Osteocyte (in vitro differentiated cells): Measurements from ENCODE around the gene KCNK18. TPM values are rescaled to one million over a fixed set of nuclear protein-coding genes. Genes with fewer than 3 reads are reported as not detected.

ENCODE experiments used
- DNase-seq: peaks from one replicate; pipeline ENCODE4 v3.0.0; 2021; ENCODE audit warnings: mixed read lengths; ENCODE audit not compliant: unreplicated experiment; ENCODE audit errors: extremely low spot score
- H3K27ac Mint-ChIP-seq: one replicate; pipeline ENCODE4 v1.8.0; 2021; ENCODE audit warnings: mild to moderate bottlenecking, mixed read lengths; ENCODE audit not compliant: unreplicated experiment
- H3K27me3 Mint-ChIP-seq: one replicate; pipeline ENCODE4 v1.8.0; 2021; ENCODE audit warnings: mixed read lengths; ENCODE audit not compliant: unreplicated experiment
- H3K36me3 Mint-ChIP-seq: one replicate; pipeline ENCODE4 v1.8.0; 2021; ENCODE audit warnings: mixed read lengths; ENCODE audit not compliant: unreplicated experiment
- H3K4me1 Mint-ChIP-seq: one replicate; pipeline ENCODE4 v1.8.0; 2021; ENCODE audit warnings: mixed read lengths; ENCODE audit not compliant: unreplicated experiment
- H3K4me3 Mint-ChIP-seq: one replicate; pipeline ENCODE4 v1.8.0; 2021; ENCODE audit warnings: mild to moderate bottlenecking, moderate library complexity, mixed read lengths; ENCODE audit not compliant: unreplicated experiment
- H3K9me3 Mint-ChIP-seq: one replicate; pipeline ENCODE4 v1.8.0; 2021; ENCODE audit warnings: mixed read lengths; ENCODE audit not compliant: unreplicated experiment
- total RNA-seq: library from RNA; stranded (reverse); gene quantifications from 2 replicates; pipeline ENCODE4 v1.2.1, GENCODE V29; 2021
- TF ChIP-seq, protein P1 (sequence below): fragments of 200-600 bp; sonication (generic); IDR thresholded peaks from 2 replicates; pipeline ENCODE4 v1.5.0; 2021; ENCODE audit warnings: antibody characterized with exemption, mild to moderate bottlenecking, moderate library complexity

KCNK18 gene
- total RNA-seq, 1 donor from 2014 or later = not detected

GRCh38 chr10:117221156-117221711 lies 23.9 kb downstream of the KCNK18 start:
- Mint-ChIP-seq H3K36me3 (no peaks in the 10 kb centered on the region), H3K27ac (no peak overlapping the region), H3K9me3 (no peaks in the 10 kb centered on the region), H3K4me3 (no peak overlapping the region), H3K4me1 (peaks cover 8% of the 10 kb centered on the region), H3K27me3 (peaks cover 32% of the 10 kb centered on the region)
- TF ChIP-seq, protein P1, sequence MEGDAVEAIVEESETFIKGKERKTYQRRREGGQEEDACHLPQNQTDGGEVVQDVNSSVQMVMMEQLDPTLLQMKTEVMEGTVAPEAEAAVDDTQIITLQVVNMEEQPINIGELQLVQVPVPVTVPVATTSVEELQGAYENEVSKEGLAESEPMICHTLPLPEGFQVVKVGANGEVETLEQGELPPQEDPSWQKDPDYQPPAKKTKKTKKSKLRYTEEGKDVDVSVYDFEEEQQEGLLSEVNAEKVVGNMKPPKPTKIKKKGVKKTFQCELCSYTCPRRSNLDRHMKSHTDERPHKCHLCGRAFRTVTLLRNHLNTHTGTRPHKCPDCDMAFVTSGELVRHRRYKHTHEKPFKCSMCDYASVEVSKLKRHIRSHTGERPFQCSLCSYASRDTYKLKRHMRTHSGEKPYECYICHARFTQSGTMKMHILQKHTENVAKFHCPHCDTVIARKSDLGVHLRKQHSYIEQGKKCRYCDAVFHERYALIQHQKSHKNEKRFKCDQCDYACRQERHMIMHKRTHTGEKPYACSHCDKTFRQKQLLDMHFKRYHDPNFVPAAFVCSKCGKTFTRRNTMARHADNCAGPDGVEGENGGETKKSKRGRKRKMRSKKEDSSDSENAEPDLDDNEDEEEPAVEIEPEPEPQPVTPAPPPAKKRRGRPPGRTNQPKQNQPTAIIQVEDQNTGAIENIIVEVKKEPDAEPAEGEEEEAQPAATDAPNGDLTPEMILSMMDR = no peak
- DNase-seq = no peak

DNA sequence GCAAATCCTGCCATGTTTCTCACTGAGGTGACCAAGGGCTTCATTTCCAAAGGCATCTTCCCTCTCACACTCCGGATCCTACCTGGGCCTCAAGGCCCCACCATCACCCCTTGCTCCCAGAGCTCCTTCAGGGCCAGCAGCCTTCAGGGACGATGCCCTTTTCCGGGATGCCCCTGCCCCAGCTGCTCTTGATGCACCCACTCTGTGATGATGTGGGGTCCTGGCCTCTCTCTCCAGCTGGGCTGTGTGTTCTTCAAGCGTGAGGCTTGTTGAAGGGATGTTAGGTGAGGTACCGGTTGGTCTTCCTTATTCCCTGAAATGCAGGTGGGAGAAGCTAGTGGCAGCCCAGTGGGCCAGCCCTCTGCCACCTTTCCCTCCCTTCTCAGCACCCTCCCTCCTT lies 25.3 kb downstream of the KCNK18 start:
- Mint-ChIP-seq H3K27ac (no peak overlapping the region), H3K4me3 (no peak overlapping the region), H3K9me3 (no peaks in the 10 kb centered on the region), H3K36me3 (no peaks in the 10 kb centered on the region), H3K4me1 (no peaks in the 10 kb centered on the region), H3K27me3 (peaks cover 29% of the 10 kb centered on the region)
- TF ChIP-seq, protein P1 = no peak
- DNase-seq = no peak

DNA sequence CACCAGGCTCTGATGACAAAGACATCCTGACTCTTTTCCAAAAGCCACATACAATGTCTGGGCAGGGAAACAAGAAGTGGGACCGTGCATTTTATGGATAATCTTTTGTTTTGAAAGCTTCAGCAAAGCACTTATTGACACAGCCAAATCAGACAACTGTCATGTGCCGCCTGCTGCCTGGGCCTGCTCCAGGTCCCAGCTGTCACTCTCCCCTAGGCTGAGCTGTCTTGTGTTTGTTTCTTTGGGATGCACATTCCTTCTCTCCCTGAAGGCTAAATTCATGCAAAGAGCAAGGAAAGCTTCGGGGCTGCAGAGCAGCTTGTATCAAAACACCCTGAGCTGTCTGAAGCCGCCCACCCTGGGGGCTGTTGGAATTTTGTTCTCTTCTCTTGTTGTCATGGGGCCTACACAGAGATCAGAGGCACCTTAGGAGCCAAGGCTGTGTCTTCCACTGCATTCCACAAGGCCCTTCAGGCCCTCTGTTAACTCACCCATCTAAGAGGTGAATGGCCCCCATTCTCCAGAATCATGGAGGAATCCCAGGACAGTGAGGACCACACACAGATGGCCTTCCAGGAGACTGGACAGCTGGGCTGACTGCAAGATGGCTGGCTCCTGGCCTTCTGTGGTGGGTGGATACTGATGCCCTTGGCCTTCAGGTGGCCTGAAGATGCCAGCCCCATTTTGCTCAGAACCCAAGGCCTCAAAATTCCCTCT lies 25.8 kb downstream of the KCNK18 start:
- H3K27ac Mint-ChIP-seq = no peak overlapping the region

GRCh38 chr10:117223693-117224430 lies 26.6 kb downstream of the KCNK18 start:
- DNase-seq = no peak
- TF ChIP-seq, protein P1 = no peak
- no peaks in the 10 kb centered on the region for H3K4me1 Mint-ChIP-seq

More for the DNA sequence above, 25.8 kb downstream of the KCNK18 start:
- TF ChIP-seq, protein P1 = no peak
- H3K4me1 Mint-ChIP-seq = no peaks in the 10 kb centered on the region
- no peaks in the 10 kb centered on the region for H3K9me3 Mint-ChIP-seq
- no peak for DNase-seq
- no peak overlapping the region for H3K4me3 Mint-ChIP-seq
- H3K36me3 Mint-ChIP-seq = no peaks in the 10 kb centered on the region
- H3K27me3 Mint-ChIP-seq = peaks cover 28% of the 10 kb centered on the region

DNA sequence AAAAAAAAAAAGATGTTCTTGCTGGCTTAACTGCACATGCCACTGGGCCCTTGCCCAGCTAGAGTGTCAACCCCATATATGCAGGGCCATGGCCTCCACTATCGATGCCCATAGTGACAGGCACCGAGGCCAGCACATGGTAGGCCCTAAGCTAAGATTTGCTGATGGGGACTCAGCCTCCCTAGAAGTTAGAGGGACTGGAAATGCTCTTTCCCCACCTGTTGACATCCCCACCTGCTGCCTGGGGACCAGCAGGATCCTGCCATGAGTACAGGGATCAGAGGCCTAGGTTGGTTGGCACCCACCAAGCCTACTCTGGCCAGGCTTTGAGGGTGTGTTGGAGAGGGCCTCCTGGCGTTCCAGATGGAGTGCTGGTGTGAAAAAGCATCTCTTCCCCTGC lies 27.6 kb downstream of the KCNK18 start:
- TF ChIP-seq, protein P1 = no peak
- Mint-ChIP-seq H3K27me3 (peaks cover 37% of the 10 kb centered on the region), H3K4me1 (no peaks in the 10 kb centered on the region), H3K27ac (no peak overlapping the region), H3K4me3 (no peak overlapping the region), H3K9me3 (no peaks in the 10 kb centered on the region), H3K36me3 (no peaks in the 10 kb centered on the region)
- no peak for DNase-seq

More at GRCh38 chr10:117223693-117224430, 26.6 kb downstream of the KCNK18 start:
- Mint-ChIP-seq H3K9me3 (no peaks in the 10 kb centered on the region), H3K36me3 (no peaks in the 10 kb centered on the region), H3K27me3 (peaks cover 28% of the 10 kb centered on the region), H3K4me3 (no peak overlapping the region), H3K27ac (no peak overlapping the region)
